ENCODE results near the gene CHST2.

The CHST2 gene

GRCh38 chr3:143099690-143100089 is 19.9 kb upstream of the CHST2 start:
- no peak for TF ChIP-seq CTCF (IDR thresholded peaks at IDR 0.05; ENCODE audit: borderline replicate concordance, insufficient read depth, low read depth, low read length)

GRCh38 chr3:143100451-143100850 is 19.1 kb upstream of the CHST2 start:
- H3K4me3 ChIP-seq (ENCODE audit: low read depth, low read length): no peak overlapping the region
- TF ChIP-seq CTCF (IDR thresholded peaks at IDR 0.05; ENCODE audit: borderline replicate concordance, insufficient read depth, low read depth, low read length): no peak

More at GRCh38 chr3:143099690-143100089, 19.9 kb upstream of the CHST2 start:
- H3K4me3 ChIP-seq (ENCODE audit: low read depth, low read length): no peak overlapping the region

- no peak overlapping the region for H3K4me3 ChIP-seq (ENCODE audit: low read depth, low read length)
- TF ChIP-seq CTCF (IDR thresholded peaks at IDR 0.05; ENCODE audit: borderline replicate concordance, insufficient read depth, low read depth, low read length): no peak
These were observed 17.7 kb upstream of the CHST2 start for GRCh38 chr3:143101792-143102381.

GRCh38 chr3:143103652-143104051 is 15.9 kb upstream of the CHST2 start:
- H3K4me3 ChIP-seq (ENCODE audit: low read depth, low read length): no peak overlapping the region
- no peak for TF ChIP-seq CTCF (IDR thresholded peaks at IDR 0.05; ENCODE audit: borderline replicate concordance, insufficient read depth, low read depth, low read length)

- H3K4me3 ChIP-seq (ENCODE audit: low read depth, low read length): no peak overlapping the region
- TF ChIP-seq CTCF (IDR thresholded peaks at IDR 0.05; ENCODE audit: borderline replicate concordance, insufficient read depth, low read depth, low read length): no peak
These were observed 14.4 kb upstream of the CHST2 start for GRCh38 chr3:143105170-143105569.

GRCh38 chr3:143109861-143110260 is 9.7 kb upstream of the CHST2 start:
- H3K4me3 ChIP-seq (ENCODE audit: low read depth, low read length): no peak overlapping the region
- no peak for TF ChIP-seq CTCF (IDR thresholded peaks at IDR 0.05; ENCODE audit: borderline replicate concordance, insufficient read depth, low read depth, low read length)

GRCh38 chr3:143110371-143110770 is 9.2 kb upstream of the CHST2 start:
- TF ChIP-seq CTCF (IDR thresholded peaks at IDR 0.05; ENCODE audit: borderline replicate concordance, insufficient read depth, low read depth, low read length): no peak

More at GRCh38 chr3:143110371-143110770, 9.2 kb upstream of the CHST2 start:
- no peak overlapping the region for H3K4me3 ChIP-seq (ENCODE audit: low read depth, low read length)
